NCI-H187 (cell line): ENCODE measurements around the gene PIWIL1.

Experiments used
- DNase-seq, 2 experiments: peaks; one replicate each; lab custom pipeline; 2025; lab: John Stamatoyannopoulos, UW

Gene PIWIL1

DNA sequence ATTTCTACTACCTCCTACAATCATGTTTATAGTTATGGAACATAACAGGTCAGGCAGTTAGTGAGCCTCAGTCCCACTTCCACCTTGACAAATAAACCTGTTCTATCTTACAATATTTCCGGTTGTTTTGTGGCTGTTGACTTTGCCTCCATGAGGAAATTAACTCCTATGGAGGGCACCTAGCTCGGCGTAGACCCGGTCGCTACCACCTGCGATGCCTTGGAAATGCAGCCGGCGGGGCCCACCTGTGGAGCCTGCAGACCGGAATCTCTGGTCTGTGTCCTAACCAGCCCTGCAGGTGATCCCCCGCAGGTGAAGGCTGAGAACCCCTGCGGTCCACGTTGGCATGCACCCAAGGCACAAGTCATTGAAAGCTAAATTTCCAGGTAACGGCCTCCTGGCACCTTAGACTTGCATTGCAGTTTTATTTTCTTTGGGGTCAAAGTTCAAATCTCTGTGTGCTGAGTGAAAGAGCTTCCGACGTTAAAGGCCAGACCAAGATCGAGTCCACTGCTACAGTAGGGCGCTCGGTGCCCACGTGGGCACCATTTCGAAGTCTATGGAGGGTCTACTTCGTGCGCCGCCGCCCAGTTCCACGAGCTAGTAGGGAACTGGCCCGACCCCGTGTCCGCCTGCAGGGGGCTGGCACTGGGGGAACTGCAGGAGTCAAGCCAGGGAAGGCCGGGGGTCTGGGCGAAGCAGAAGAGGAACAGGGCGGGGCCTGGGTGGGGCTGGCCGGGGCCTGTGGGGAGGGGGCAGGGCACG is 782 bp upstream of the PIWIL1 start:
- no peak for DNase-seq

GRCh38 chr12:130338794-130339601 is 1.3 kb downstream of the PIWIL1 start:
- no peak for DNase-seq

DNA sequence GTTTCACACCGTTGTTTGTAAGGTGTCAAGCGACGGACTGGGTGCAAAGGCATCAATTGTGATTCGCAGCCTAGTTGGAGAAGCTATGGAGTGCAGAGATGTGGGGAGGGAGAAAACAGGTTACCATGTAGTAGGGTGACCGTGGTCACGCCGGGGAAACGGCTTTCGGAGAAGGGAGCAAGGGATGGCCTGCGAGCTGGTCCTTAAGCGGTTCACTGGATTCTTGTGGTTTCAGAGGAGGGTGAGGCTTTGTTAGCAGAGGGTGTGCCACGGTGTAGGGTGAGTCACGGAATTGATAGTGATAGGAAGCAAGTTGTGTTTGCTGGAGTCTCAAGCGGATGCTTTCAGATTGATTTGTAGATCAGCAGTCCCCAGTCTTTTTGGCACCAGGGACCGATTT is 2.3 kb downstream of the PIWIL1 start:
- peak in 1 of 2 experiments; percentile 3 for DNase-seq

DNA sequence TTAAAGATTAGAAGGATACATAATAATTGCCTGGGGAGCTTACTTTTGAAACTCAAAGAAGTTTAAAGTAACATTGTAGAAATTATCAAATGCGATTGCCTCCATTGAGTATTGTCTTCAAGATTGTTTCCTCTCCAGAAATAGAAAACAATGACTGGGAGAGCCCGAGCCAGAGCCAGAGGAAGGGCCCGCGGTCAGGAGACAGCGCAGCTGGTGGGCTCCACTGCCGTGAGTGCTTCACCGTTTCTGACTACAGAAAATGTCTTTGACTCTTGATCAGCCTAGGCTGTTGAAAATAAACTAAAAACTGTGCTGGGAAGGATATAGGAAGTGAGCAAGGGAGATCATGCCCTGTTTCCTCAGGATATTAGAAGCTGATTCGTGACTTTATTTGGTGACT is 4.8 kb downstream of the PIWIL1 start:
- DNase-seq: no peak

DNA sequence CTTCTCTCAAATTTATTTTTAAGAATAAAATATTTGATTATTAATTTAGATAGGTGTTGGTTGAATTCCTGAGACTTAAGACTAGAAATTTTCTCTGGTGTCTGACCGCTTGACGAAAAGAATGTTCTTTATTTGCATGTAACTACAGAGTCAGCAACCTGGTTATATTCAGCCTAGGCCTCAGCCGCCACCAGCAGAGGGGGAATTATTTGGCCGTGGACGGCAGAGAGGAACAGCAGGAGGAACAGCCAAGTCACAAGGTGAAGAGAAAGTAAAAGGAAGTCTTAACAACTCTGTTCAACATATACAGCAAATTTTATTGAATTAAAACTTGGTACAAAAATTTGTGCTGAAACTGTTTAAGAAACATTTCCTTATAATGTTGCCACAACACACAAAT is 5.2 kb downstream of the PIWIL1 start:
- DNase-seq: no peak

GRCh38 chr12:130344529-130344928 is 6.8 kb downstream of the PIWIL1 start:
- DNase-seq: no peak

- DNase-seq: no peak
Measured at GRCh38 chr12:130345292-130345691, 7.6 kb downstream of the PIWIL1 start.

DNA sequence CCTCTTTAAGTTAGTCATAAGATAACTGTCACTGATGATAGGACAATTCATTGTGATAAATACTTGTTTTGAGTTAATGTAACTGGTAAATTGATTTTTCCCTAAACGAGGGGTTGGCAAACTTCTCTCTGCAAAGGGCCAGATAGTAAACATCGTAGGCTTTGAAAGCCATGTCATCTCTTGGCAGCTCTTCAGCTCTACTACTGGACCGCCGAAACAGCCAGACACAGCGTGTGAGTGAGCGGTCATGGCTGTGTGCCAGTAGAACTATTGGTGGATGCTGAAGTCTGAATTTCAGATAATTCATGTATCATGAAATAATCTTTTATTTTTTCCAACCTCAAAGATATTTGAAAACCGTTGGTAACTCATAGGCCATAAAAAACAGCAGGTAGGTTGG is 9.9 kb downstream of the PIWIL1 start:
- no peak for DNase-seq

GRCh38 chr12:130350715-130351114 is 13.0 kb downstream of the PIWIL1 start:
- DNase-seq: no peak

DNA sequence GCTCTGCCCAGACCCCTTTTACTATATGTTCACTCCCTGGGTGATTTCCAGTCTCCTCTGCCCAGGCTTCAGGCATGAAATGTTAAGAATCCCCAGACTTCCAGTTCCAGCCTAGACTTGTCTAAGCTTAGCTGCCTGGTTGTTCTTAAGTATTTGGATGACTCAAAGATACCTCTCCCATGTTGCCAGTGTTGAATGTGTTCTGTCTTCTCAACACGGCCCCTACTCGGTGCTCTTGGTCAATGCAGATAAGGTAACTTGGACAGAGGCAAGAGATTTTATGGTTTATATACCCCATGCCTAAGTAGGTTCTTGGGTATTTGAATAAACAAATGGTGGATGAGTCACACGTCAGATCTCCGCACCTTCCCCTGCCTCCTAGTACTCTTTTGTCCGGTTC is 13.6 kb downstream of the PIWIL1 start:
- no peak for DNase-seq

DNA sequence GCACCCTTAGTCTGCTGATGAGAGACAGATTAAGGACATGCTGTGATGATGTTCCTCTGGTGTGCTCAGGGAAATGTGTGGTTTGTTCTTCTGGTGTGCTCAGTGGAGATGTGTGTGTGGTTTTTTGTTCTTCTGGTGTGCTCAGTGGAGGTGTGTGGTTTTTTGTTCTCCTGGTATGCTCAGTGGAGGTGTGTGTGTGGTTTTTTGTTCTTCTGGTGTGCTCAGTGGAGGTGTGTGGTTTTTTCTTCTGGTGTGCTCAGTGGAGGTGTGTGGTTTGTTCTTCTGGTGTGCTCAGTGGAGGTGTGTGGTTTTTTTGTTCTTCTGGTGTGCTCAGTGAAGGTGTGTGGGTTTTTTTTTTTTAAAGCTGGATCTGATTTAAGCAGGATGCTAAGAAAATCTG is 15.4 kb downstream of the PIWIL1 start:
- no peak for DNase-seq

DNA sequence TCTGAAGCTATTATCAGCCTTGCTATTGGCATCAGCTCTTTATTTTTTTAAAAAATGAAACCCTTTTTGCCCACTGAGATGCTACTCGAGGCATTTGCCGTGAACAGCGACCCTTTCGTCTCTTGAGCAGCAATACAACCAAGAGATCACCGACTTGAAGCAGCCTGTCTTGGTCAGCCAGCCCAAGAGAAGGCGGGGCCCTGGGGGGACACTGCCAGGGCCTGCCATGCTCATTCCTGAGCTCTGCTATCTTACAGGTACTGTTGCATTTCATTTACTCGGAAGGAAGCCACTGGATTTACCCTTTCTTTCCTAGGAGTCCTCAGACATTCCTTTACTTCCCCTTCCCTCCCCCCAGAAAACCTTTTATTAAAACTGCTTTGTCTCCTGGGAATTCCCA is 16.7 kb downstream of the PIWIL1 start:
- DNase-seq: no peak

DNA sequence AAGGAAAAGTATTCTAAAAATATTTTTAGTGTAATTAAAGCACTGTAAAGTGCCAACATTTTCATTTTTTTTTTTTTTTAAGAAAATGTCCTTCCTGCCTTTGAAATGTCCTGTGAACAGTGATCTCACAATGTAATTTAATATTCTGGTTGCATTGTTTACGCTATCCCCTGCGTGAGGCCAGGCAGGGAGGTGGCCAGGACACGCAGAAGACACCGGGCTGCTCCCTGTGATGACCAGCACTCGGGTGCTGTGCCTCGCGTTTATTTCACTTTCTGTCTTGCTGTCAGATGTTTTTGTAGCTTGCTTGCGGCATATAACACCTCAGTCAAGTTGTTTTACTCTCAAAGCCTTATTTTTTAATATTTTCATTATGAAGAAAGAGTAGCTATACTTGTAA is 18.5 kb downstream of the PIWIL1 start:
- DNase-seq: no peak

DNA sequence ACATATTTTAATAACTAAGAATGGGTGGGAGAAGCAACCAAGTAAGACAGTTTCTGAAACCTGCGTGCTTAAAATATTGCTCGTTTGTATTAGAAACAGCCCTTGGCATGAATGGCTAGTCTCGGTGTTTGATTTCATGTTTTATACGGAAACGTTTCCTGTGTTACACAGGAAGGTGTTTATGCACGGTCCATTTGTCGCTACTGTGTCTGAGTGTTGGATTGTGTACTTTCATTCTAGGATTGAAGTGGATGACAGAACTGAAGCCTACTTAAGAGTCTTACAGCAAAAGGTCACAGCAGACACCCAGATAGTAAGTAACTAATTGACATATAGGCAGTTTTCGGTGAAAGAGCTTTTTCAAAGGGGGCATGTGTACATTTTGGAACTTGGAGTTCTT is 19.6 kb downstream of the PIWIL1 start:
- DNase-seq: no peak

DNA sequence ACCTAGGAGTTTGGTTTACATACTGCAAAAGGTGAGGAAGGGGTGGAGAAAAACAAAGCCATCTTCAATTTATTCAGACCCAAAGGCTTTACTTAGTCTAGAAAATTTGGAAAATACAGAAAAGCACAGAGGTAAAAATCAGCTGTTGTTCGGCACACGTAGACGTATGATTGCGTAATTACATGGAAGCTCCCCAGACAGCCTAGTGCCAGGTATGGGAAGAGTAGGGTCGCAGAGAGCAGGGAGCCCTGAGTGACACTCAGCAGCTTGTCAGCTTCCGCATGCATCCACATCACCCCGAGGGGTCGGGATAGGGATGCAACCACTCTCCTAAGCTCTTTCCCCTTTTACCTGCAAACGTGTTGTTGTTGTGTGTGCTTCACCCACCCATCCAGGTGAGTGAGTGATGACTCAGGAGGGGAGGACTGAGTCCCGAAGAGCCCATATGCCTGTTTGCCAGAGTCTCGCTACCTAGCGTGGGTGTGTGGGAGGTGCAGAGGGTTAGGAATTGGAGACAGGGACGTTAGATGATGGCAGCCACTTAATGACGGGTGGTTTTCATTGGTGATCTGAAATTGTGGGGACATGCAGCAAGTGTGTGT is 20.1 kb downstream of the PIWIL1 start:
- no peak for DNase-seq

GRCh38 chr12:130362060-130362459 is 24.4 kb downstream of the PIWIL1 start:
- DNase-seq: no peak

GRCh38 chr12:130364578-130364977 is 26.9 kb downstream of the PIWIL1 start:
- DNase-seq: no peak

DNA sequence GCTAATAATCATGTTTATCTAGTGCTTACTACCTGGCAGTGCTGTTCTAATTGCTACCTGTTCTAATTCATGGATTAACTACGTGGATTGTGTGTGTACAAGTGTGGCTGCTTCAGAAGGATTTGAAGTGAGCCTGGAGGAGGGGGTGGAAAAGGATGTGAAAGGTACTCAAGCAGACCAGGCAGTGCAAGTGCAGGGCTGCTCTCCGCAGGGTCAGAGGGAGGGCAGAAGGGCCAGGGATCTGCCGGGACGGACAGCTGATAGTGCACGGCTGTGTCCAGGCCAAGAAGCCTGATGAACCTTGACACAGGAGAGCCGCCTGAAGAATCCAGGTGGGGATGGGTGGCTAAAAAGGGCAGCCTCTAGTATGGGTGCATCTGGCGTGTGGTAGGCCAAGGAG is 28.5 kb downstream of the PIWIL1 start:
- DNase-seq: no peak

DNA sequence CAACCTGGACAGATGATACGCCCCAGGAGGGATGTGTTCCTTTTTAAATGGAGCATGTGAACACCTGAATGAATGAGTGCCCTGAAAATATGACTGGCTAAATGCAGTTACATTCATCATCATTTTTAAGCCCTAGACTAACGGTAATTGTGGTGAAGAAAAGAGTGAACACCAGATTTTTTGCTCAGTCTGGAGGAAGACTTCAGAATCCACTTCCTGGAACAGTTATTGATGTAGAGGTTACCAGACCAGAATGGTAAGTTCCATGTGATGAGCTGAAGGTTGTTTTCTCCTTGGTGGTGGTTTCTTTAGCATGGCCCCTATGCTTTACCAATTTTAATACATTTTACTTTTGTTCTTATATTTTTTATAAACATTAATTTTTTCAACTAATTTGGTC is 29.3 kb downstream of the PIWIL1 start:
- DNase-seq: no peak

GRCh38 chr12:130367523-130367922 is 29.8 kb downstream of the PIWIL1 start:
- DNase-seq: no peak

GRCh38 chr12:130369816-130370215 is 32.1 kb downstream of the PIWIL1 start:
- no peak for DNase-seq

DNA sequence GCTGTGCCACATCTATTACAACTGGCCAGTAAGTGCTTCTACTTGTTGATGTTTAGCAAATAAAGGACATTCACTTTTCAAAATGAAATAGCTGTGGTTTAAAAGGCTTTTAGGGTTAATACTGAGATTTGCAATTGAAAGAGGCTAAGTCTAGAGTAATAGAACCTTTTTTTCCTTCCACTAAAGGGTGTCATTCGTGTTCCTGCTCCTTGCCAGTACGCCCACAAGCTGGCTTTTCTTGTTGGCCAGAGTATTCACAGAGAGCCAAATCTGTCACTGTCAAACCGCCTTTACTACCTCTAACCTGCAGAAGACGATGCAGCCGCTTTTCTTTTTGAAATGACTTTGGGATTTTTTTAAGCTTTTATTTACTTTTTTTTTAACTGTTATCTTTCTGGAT is 33.6 kb downstream of the PIWIL1 start:
- DNase-seq: no peak

DNA sequence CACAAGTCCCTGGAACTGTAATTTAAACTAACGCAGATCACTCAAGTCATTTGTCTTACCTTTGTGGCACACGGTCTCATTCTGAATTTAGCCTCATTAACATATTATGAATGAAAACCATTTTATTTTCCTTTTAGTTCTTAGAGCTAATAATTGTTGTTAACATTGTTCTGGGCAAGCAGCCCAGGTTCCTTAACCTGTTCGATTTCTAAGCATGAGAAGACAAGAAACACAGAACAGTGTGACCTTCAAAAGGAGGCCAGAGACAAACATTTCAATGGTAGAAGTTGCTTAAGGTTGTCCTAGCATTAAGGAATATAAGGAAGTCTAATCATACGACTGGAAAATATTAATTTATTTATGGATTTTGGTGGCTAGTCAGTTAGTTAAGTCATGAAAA is 35.2 kb downstream of the PIWIL1 start:
- DNase-seq: no peak
